Liver (tissue), 9 donors: ENCODE results near the gene PPM1B. TPM values are rescaled to one million over a fixed set of nuclear protein-coding genes. Genes with fewer than 3 reads are reported as not detected.

Experiments
- DNase-seq: peaks from one replicate; pipeline ENCODE4 v3.0.0-alpha.2; 2017; ENCODE audit warnings: low spot score
- H3K27ac ChIP-seq, 2 donors: one replicate each; pipeline ENCODE4 v1.7.0; 2013; ENCODE audit warnings: inconsistent platforms in 2 of 2, low read length in 2 of 2, control low read depth in 1 of 2, low read depth in 1 of 2, mild to moderate bottlenecking in 1 of 2
- H3K27me3 ChIP-seq, 4 donors: one replicate each; pipeline versions ENCODE4 v1.6.1 to v1.7.0; 2013; ENCODE audit warnings: low read length in 3 of 4, inconsistent platforms in 1 of 4, mild to moderate bottlenecking in 1 of 4, moderate library complexity in 1 of 4; ENCODE audit not compliant: control insufficient read depth in 4 of 4, insufficient read depth in 4 of 4
- H3K36me3 ChIP-seq, 4 donors: one replicate each; pipeline versions ENCODE4 v1.6.1 to v1.7.0; 2013; ENCODE audit warnings: low read length in 3 of 4, mild to moderate bottlenecking in 3 of 4, low read depth in 1 of 4, moderate library complexity in 1 of 4; ENCODE audit not compliant: control insufficient read depth in 4 of 4, insufficient read depth in 3 of 4
- H3K4me1 ChIP-seq, 4 donors: one replicate each; pipeline versions ENCODE4 v1.6.1 to v1.7.0; 2013; ENCODE audit warnings: low read length in 3 of 4, mild to moderate bottlenecking in 3 of 4, moderate library complexity in 1 of 4; ENCODE audit not compliant: control insufficient read depth in 4 of 4, insufficient read depth in 4 of 4
- H3K4me3 ChIP-seq, 3 donors: one replicate each; pipeline versions ENCODE4 v1.6.1 to v1.7.0; 2013; ENCODE audit warnings: low read length in 3 of 3, control low read depth in 1 of 3, low read depth in 1 of 3, mild to moderate bottlenecking in 1 of 3
- H3K9ac ChIP-seq, 2 donors: one replicate each; pipeline ENCODE4 v1.7.0; 2013; ENCODE audit warnings: low read length in 2 of 2, mild to moderate bottlenecking in 2 of 2, moderate library complexity in 2 of 2, control low read depth in 1 of 2, low read depth in 1 of 2
- H3K9me3 ChIP-seq, 4 donors: one replicate each; pipeline versions ENCODE4 v1.6.1 to v1.7.0; 2013; ENCODE audit warnings: low read length in 3 of 4; ENCODE audit not compliant: control insufficient read depth in 4 of 4
- CTCF ChIP-seq: fragments of 150-350 bp; IDR thresholded peaks from 2 replicates; pipeline ENCODE4 v1.5.1; 2017; ENCODE audit warnings: improper control_type of control experiment, low read depth, low read length; ENCODE audit not compliant: missing input control
- EGR1 ChIP-seq, 2 donors: IDR thresholded peaks; 2 replicates each; pipeline ENCODE4 v1.6.1; 2016 to 2018; ENCODE audit warnings: antibody characterized with exemption in 2 of 2, low read depth in 2 of 2
- FOXA2 ChIP-seq: IDR thresholded peaks from 2 replicates; pipeline ENCODE4 v1.6.1; 2016; ENCODE audit warnings: antibody characterized with exemption
- HNF4A ChIP-seq, 2 donors: conservative IDR thresholded peaks; 2 replicates each; pipeline ENCODE4 v1.6.1; 2016; ENCODE audit warnings: antibody characterized with exemption in 2 of 2, mild to moderate bottlenecking in 2 of 2
- HNF4G ChIP-seq: IDR thresholded peaks from 2 replicates; pipeline ENCODE4 v1.6.1; 2016; ENCODE audit warnings: antibody characterized with exemption
- JUND ChIP-seq, 2 donors: IDR thresholded peaks; 2 replicates each; pipeline ENCODE4 v1.6.1; 2016; ENCODE audit warnings: antibody characterized with exemption in 2 of 2
- NR2F2 ChIP-seq: IDR thresholded peaks from 2 replicates; pipeline ENCODE4 v1.6.1; 2016; ENCODE audit warnings: antibody characterized with exemption
- RAD21 ChIP-seq, 2 donors: IDR thresholded peaks; 2 replicates each; pipeline ENCODE4 v1.6.1; 2016; ENCODE audit warnings: antibody characterized with exemption in 2 of 2, mild to moderate bottlenecking in 2 of 2
- RXRA ChIP-seq, 2 donors: IDR thresholded peaks; 2 replicates each; pipeline ENCODE4 v1.6.1; 2017 to 2018; ENCODE audit warnings: antibody characterized with exemption in 2 of 2, mild to moderate bottlenecking in 1 of 2
- SP1 ChIP-seq: IDR thresholded peaks from 2 replicates; pipeline ENCODE4 v1.6.1; 2018; ENCODE audit warnings: antibody characterized with exemption, mild to moderate bottlenecking
- TAF1 ChIP-seq: conservative IDR thresholded peaks from 2 replicates; pipeline ENCODE4 v1.6.1; 2016; ENCODE audit warnings: antibody characterized with exemption, mild to moderate bottlenecking
- WGBS: extraction: QIAGEN DNeasy Blood & Tissue Kit; methylation state at CpG from one replicate; pipeline ENCODE4 v1.1.7; 2013; 5-methylcytosine and 5-hydroxymethylcytosine counted together
- polyA plus RNA-seq, 2 donors: library from polyadenylated mRNA; stranded (reverse) in 1 of 2; unstranded in 1 of 2; fragments of 200-250 nt in 1 of 2; fragments of >200 nt in 1 of 2; fragmentation: Nextera tagmentation in 1 of 2; extraction: Ambion mirVana in 1 of 2; gene quantifications; one replicate each; pipeline versions ENCODE4 v1.2.1 to v1.2.3, GENCODE V29; 2013 to 2015
- total RNA-seq, 2 donors: library from RNA; depleted of rRNA; stranded (reverse); fragments of >200 nt; gene quantifications; one replicate each; pipeline ENCODE4 v1.2.3, GENCODE V29; 2014
- TF ChIP-seq, protein P1 (sequence below): IDR thresholded peaks from 2 replicates; pipeline ENCODE4 v1.6.1; 2016; ENCODE audit warnings: antibody characterized with exemption
- TF ChIP-seq, protein P2 (sequence below): IDR thresholded peaks from 2 replicates; pipeline ENCODE4 v1.6.1; 2016; ENCODE audit warnings: antibody characterized with exemption
- TF ChIP-seq, protein P3 (sequence below): IDR thresholded peaks from 2 replicates; pipeline ENCODE4 v1.6.1; 2016; ENCODE audit warnings: antibody characterized with exemption
- donor health status: healthy.
- donor health status: healthy.
- donor health status: healthy.
- donor health status: healthy.
- donor health status: healthy.

PPM1B gene
- total and polyA plus RNA-seq, 4 donors, result 13.5 to 38.5 (median 30.8) TPM

DNA sequence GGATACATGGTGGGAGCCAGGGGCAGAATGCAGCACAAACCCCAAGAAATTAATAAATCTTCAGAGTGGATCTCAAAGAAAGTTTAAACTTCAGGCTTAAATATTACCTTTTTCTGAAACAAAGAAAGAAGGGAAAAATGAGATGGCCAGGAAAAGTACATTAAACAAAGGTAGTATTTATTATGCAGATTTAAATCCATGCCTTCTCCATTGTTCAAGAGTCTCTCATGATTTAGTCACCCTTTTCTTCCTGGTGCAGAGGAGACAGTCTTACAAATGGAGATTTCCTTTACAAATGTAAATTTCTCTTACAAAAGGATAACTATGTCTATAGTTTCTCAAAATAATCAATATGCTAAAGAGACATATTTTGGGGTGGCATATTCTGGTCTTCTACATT is 33.4 kb upstream of the PPM1B start:
- TF ChIP-seq RAD21 (IDR thresholded peaks at IDR 0.05), result no peak
- TF ChIP-seq, protein P1, sequence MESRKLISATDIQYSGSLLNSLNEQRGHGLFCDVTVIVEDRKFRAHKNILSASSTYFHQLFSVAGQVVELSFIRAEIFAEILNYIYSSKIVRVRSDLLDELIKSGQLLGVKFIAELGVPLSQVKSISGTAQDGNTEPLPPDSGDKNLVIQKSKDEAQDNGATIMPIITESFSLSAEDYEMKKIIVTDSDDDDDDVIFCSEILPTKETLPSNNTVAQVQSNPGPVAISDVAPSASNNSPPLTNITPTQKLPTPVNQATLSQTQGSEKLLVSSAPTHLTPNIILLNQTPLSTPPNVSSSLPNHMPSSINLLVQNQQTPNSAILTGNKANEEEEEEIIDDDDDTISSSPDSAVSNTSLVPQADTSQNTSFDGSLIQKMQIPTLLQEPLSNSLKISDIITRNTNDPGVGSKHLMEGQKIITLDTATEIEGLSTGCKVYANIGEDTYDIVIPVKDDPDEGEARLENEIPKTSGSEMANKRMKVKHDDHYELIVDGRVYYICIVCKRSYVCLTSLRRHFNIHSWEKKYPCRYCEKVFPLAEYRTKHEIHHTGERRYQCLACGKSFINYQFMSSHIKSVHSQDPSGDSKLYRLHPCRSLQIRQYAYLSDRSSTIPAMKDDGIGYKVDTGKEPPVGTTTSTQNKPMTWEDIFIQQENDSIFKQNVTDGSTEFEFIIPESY, result no peak
- H3K4me3 ChIP-seq, result no peak overlapping the region
- no peak overlapping the region for H3K27ac ChIP-seq
- no peak overlapping the region for H3K9ac ChIP-seq
- no peaks in the 10 kb centered on the region for H3K9me3 ChIP-seq
- no peak for DNase-seq
- H3K27me3 ChIP-seq, result no peaks in the 10 kb centered on the region
- no peaks in the 10 kb centered on the region for H3K36me3 ChIP-seq
- no peaks in the 10 kb centered on the region for H3K4me1 ChIP-seq

DNA sequence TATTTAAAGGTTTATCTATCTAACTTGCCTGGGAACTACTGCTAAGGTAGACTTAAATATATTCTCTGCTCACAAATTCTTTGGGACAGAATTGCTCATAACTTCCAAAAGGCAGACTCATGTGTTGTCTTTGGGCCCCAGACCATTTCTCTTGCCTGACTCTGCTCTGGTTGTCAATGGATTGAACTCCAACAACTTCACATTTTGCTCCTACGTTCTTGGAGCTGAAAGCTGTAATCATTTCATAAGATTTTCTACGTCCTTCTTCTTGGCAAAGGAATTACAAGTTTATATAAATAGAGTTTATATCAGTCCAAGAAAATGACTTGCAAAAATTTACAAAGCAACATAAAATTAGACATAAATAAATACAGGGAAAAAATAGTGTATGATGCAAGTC is 32.9 kb upstream of the PPM1B start:
- no peak for TF ChIP-seq RXRA (IDR thresholded peaks at IDR 0.05)
- no peak for TF ChIP-seq TAF1
- TF ChIP-seq NR2F2, result no peak
- TF ChIP-seq HNF4G, result no peak
- TF ChIP-seq, protein P1, result no peak
- TF ChIP-seq EGR1 (IDR thresholded peaks at IDR 0.05; ENCODE audit: low read depth in 2 of 2), result no peak
- TF ChIP-seq JUND (IDR thresholded peaks at IDR 0.05), result no peak
- TF ChIP-seq HNF4A (conservative IDR thresholded peaks at IDR 0.05), result no peak
- no peak for TF ChIP-seq CTCF
- no peak for TF ChIP-seq FOXA2
- no peak for TF ChIP-seq SP1
- TF ChIP-seq, protein P2, sequence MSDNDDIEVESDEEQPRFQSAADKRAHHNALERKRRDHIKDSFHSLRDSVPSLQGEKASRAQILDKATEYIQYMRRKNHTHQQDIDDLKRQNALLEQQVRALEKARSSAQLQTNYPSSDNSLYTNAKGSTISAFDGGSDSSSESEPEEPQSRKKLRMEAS, result no peak
- WGBS, result 73% methylated on average over 2 of the region's 2 CpGs
- Histone ChIP-seq H3K27ac (no peak overlapping the region), H3K9ac (no peak overlapping the region), H3K27me3 (no peaks in the 10 kb centered on the region), H3K9me3 (no peaks in the 10 kb centered on the region), H3K4me1 (no peaks in the 10 kb centered on the region), H3K36me3 (no peaks in the 10 kb centered on the region), H3K4me3 (no peak overlapping the region)
- no peak for DNase-seq

GRCh38 chr2:44136252-44136651 is 32.4 kb upstream of the PPM1B start:
- 70% methylated on average over 3 of the region's 3 CpGs for WGBS
- Histone ChIP-seq H3K4me1 (no peaks in the 10 kb centered on the region), H3K36me3 (no peaks in the 10 kb centered on the region), H3K27me3 (no peaks in the 10 kb centered on the region), H3K4me3 (no peak overlapping the region), H3K9me3 (no peaks in the 10 kb centered on the region), H3K27ac (no peak overlapping the region), H3K9ac (no peak overlapping the region)
- TF ChIP-seq TAF1 (no peak), HNF4A (conservative IDR thresholded peaks at IDR 0.05) (no peak), NR2F2 (no peak), FOXA2 (no peak), RXRA (IDR thresholded peaks at IDR 0.05) (no peak), SP1 (no peak), JUND (IDR thresholded peaks at IDR 0.05) (no peak)
- TF ChIP-seq, protein P3, sequence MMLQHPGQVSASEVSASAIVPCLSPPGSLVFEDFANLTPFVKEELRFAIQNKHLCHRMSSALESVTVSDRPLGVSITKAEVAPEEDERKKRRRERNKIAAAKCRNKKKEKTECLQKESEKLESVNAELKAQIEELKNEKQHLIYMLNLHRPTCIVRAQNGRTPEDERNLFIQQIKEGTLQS, result no peak
- TF ChIP-seq, protein P1, result no peak
- TF ChIP-seq, protein P2, result no peak
- DNase-seq, result no peak
